SJCRH30 (cell line): Measurements from ENCODE around the gene KLK6. TPM values are rescaled to one million over a fixed set of nuclear protein-coding genes. Genes with fewer than 3 reads are reported as not detected.
"Not testable (repeated sequence)": the region's sequence is repeated elsewhere in the genome, so short reads cannot be mapped to it uniquely, and the experiment has no call there.

Experiments used
- DNase-seq, 2 experiments: peaks; one replicate each; pipeline ENCODE4 v3.0.0-alpha.2; 2015 to 2020
- H3K27ac ChIP-seq: fragments of 250-450 bp; sonication (Bioruptor Pico); 2 replicates; pipeline ENCODE4 v1.5.1; 2020; ENCODE audit warnings: mild to moderate bottlenecking, moderate library complexity
- H3K27me3 ChIP-seq: fragments of 250-450 bp; sonication (Bioruptor Pico); 2 replicates; pipeline ENCODE4 v1.5.1; 2020; ENCODE audit warnings: mild to moderate bottlenecking, moderate library complexity
- H3K36me3 ChIP-seq: fragments of 250-450 bp; sonication (Bioruptor Pico); 2 replicates; pipeline ENCODE4 v1.5.1; 2020; ENCODE audit warnings: mild to moderate bottlenecking, moderate library complexity
- H3K4me1 ChIP-seq: fragments of 250-450 bp; sonication (Bioruptor Pico); 2 replicates; pipeline ENCODE4 v1.5.1; 2020; ENCODE audit warnings: mild to moderate bottlenecking, moderate library complexity
- H3K4me3 ChIP-seq: fragments of 250-450 bp; sonication (Bioruptor Pico); 2 replicates; pipeline ENCODE4 v1.5.1; 2020; ENCODE audit warnings: mild to moderate bottlenecking, moderate library complexity
- H3K9me3 ChIP-seq: fragments of 250-450 bp; sonication (Bioruptor Pico); replicated peaks from 2 replicates; pipeline ENCODE4 v1.5.1; 2020; ENCODE audit warnings: mild to moderate bottlenecking, moderate library complexity
- total RNA-seq: library from RNA; depleted of rRNA; stranded (reverse); fragments of >200 nt; shearing (Covaris generic); gene quantifications from 2 replicates; pipeline ENCODE4 v1.2.3, GENCODE V29; 2014

KLK6 gene
- total RNA-seq, 1 experiment from 2014 or later = not detected

- DNase-seq = no peak
- H3K9me3 ChIP-seq = no peaks in the 10 kb centered on the region
- H3K4me1 ChIP-seq = no peaks in the 10 kb centered on the region
- H3K27ac ChIP-seq = no peak overlapping the region
- no peak overlapping the region for H3K4me3 ChIP-seq
- H3K27me3 ChIP-seq = no peaks in the 10 kb centered on the region
- no peaks in the 10 kb centered on the region for H3K36me3 ChIP-seq
Measured at GRCh38 chr19:50975766-50976165, 6.4 kb upstream of the KLK6 start.

DNA sequence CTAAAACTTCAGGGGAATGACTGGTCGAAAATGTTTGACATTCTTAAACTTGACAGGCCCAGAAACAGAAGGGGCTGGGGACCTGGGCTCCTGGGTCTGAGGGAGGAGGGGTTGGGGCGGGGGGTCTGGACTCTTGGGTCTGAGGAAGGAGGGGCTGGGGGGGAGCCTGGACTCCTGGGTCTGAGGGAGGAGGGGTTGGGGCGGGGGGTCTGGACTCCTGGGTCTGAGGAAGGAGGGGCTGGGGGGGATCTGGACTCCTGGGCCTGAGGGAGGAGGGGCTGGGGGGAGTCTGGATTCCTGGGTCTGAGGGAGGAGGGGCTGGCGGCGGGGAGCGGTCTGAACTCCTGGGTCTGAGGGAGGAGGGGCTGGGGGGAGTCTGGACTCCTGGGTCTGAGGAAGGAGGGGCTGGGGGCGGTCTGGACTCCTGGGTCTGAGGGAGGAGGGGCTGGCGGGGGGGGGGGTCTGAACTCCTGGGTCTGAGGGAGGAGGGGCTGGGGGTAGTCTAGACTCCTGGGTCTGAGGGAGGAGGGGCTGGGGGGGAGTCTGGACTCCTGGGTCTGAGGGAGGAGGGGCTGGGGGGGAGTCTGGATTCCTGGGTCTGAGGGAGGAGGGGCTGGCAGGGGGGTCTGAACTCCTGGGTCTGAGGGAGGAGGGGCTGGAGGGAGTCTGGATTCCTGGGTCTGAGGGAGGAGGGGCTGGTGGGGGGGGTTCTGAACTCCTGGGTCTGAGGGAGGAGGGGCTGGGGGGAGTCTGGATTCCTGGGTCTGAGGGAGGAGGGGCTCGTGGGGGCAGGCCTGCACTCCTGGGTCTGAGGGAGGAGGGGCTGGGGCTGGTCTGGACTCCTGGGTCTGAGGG lies 5.5 kb upstream of the KLK6 start:
- no peaks in the 10 kb centered on the region for H3K4me1 ChIP-seq
- no peaks in the 10 kb centered on the region for H3K36me3 ChIP-seq
- DNase-seq = no peak
- H3K27ac ChIP-seq = no peak overlapping the region
- H3K4me3 ChIP-seq = no peak overlapping the region
- no peaks in the 10 kb centered on the region; the same call in 1 of the 2 replicates for H3K27me3 ChIP-seq
- H3K9me3 ChIP-seq = no peaks in the 10 kb centered on the region

GRCh38 chr19:50972795-50973376 lies 3.5 kb upstream of the KLK6 start:
- H3K36me3 ChIP-seq = no peaks in the 10 kb centered on the region
- H3K9me3 ChIP-seq = no peaks in the 10 kb centered on the region
- no peaks in the 10 kb centered on the region for H3K4me1 ChIP-seq
- H3K27me3 ChIP-seq = peaks cover 7% of the 10 kb centered on the region
- H3K27ac ChIP-seq = no peak overlapping the region
- no peak overlapping the region for H3K4me3 ChIP-seq
- no peak for DNase-seq

GRCh38 chr19:50969810-50970209 lies 419 bp upstream of the KLK6 start:
- not testable (repeated sequence) for H3K36me3 ChIP-seq, DNase-seq, H3K4me3 ChIP-seq, H3K27me3 ChIP-seq, H3K4me1 ChIP-seq, H3K9me3 ChIP-seq, H3K27ac ChIP-seq

GRCh38 chr19:50968716-50969412 lies 527 bp downstream of the KLK6 start:
- Histone ChIP-seq H3K36me3 (no peaks in the 10 kb centered on the region), H3K9me3 (no peaks in the 10 kb centered on the region), H3K4me3 (no peak overlapping the region), H3K27ac (no peak overlapping the region), H3K4me1 (no peaks in the 10 kb centered on the region), H3K27me3 (peaks cover 7% of the 10 kb centered on the region)
- no peak for DNase-seq

GRCh38 chr19:50967929-50968715 lies 1.3 kb downstream of the KLK6 start:
- H3K27me3 ChIP-seq = peaks cover 7% of the 10 kb centered on the region
- no peaks in the 10 kb centered on the region for H3K36me3 ChIP-seq
- DNase-seq = no peak

DNA sequence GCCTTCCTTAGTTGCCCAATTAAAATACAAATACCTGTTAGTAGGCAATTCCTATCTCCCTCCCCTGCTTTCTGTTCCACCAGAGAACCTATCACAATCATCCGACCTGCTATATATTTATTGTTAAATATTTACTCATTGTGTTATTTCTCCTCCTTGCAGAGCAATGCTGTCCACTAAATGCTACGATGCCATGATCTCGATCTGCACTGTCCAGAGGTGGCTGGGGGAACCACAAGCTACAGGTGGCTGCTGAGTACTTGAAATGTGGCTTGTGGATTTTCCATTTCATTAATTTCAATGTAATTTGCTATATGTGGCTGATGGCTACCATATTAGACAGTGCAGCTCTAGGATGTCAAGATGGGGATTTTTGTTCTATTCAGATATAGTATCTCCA lies 5.1 kb downstream of the KLK6 start:
- Histone ChIP-seq H3K9me3 (no peaks in the 10 kb centered on the region), H3K27me3 (peaks cover 2% of the 10 kb centered on the region), H3K36me3 (no peaks in the 10 kb centered on the region), H3K4me3 (no peak overlapping the region), H3K4me1 (no peaks in the 10 kb centered on the region), H3K27ac (no peak overlapping the region)
- no peak for DNase-seq

More at GRCh38 chr19:50967929-50968715, 1.3 kb downstream of the KLK6 start:
- Histone ChIP-seq H3K27ac (no peak overlapping the region), H3K9me3 (no peaks in the 10 kb centered on the region), H3K4me1 (no peaks in the 10 kb centered on the region), H3K4me3 (no peak overlapping the region)

DNA sequence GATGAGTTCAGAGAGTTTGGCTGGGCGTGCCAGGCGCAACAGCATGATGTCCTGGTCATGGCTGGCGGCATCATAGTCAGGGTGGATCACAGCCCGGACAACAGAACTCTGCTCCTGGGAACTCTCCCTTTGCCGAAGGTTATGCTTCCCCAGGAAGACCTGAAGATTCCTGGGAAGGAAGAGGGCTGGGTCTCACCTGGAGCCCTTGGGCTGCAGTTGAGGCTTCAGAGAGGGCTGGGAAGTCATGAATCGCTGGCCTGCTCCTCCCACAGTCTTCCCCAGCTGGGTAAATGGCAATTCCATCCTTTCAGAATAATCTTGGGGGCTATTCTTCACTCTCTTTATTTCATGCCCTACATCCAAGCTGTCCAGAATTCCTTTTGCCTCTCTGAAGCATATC lies 6.0 kb downstream of the KLK6 start:
- no peaks in the 10 kb centered on the region for H3K36me3 ChIP-seq
- DNase-seq = no peak

DNA sequence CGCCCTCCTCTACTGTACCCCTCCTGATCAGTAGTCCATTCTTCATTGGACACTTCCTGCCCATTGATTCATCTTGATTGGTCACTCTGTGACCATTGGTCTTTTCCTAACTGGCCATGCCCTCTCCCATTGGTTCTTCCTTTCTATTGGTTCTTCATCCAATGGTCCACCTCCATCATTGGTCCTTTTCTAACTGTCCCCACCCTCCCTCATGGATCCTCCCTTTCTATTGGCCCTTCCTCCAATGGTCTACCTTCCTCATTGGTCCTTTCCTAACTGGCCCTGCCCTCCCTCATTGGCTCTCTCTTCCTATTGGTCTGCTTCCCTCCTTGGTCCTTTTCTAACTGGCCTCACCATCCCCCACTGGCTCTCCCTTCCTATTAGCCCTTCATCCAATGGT lies 7.1 kb downstream of the KLK6 start:
- DNase-seq = no peak
- H3K9me3 ChIP-seq = no peaks in the 10 kb centered on the region
- no peaks in the 10 kb centered on the region for H3K27me3 ChIP-seq
- no peaks in the 10 kb centered on the region for H3K4me1 ChIP-seq
- H3K27ac ChIP-seq = no peak overlapping the region
- no peak overlapping the region for H3K4me3 ChIP-seq
- H3K36me3 ChIP-seq = no peaks in the 10 kb centered on the region

More for the DNA sequence above, 6.0 kb downstream of the KLK6 start:
- Histone ChIP-seq H3K27ac (no peak overlapping the region), H3K4me1 (no peaks in the 10 kb centered on the region), H3K27me3 (no peaks in the 10 kb centered on the region), H3K4me3 (no peak overlapping the region), H3K9me3 (no peaks in the 10 kb centered on the region)

- Histone ChIP-seq H3K4me3 (no peak overlapping the region), H3K27ac (no peak overlapping the region), H3K27me3 (no peaks in the 10 kb centered on the region), H3K36me3 (no peaks in the 10 kb centered on the region), H3K4me1 (no peaks in the 10 kb centered on the region), H3K9me3 (no peaks in the 10 kb centered on the region)
- peak in 1 of 2 experiments; percentile 18 for DNase-seq
Measured at GRCh38 chr19:50959731-50960500, 9.5 kb downstream of the KLK6 start.

GRCh38 chr19:50957587-50957986 lies 11.8 kb downstream of the KLK6 start:
- no peaks in the 10 kb centered on the region for H3K9me3 ChIP-seq
- no peaks in the 10 kb centered on the region for H3K36me3 ChIP-seq
- H3K4me1 ChIP-seq = no peaks in the 10 kb centered on the region
- H3K27me3 ChIP-seq = no peaks in the 10 kb centered on the region
- H3K27ac ChIP-seq = no peak overlapping the region
- DNase-seq = no peak
- H3K4me3 ChIP-seq = no peak overlapping the region

DNA sequence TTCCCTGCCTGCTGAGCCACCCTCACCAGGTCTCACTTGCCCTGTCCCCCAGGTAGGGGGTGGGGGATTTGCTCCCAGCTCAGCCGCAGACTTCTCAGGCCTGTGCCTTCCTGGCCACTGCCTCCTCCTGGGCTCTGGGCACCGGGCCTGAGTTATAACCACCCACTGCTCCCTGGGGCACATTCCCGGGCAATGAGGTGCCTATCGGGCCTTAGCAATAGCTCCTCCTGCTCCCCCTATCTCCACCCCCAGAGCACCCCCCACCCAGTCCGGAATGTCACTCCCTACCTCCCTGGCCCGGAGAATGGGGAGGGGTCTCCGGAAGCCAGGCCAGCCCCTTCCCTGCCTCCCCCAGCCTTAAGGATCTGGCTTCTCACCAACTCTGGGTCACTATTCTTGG lies 16.5 kb downstream of the KLK6 start, which contains the start of gene KLK5:
Gene KLK5 (minus strand): TSS at position 129 of the 400 bp plus-strand sequence. CDS start 381 bp downstream, outside the sequence.
- DNase-seq = no peak
- no peak within 1 kb of the TSS for H3K4me3 ChIP-seq

DNA sequence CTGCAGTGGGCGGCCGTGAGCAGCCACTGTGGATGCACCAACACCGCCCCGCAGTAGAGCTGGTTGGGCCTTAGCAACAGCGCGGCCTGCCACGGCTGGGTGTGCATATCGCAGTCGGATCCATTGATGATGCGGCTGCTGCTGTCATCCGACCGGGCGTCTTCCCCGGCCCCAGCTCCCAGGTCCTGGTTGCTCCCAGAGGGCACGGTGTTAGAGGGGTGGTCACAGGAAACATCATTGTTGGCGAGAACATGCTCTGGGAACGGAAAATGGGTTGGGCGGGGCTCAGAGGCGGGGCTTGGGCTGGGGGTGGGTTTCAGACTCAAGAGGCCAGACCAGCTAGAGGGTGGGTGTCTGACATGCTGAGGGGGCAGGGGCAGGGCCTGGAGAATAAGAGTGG lies 19.5 kb downstream of the KLK6 start:
- no peaks in the 10 kb centered on the region for H3K4me1 ChIP-seq
- no peak for DNase-seq
- no peaks in the 10 kb centered on the region for H3K9me3 ChIP-seq
- no peak overlapping the region for H3K4me3 ChIP-seq
- H3K36me3 ChIP-seq = no peaks in the 10 kb centered on the region
- no peak overlapping the region for H3K27ac ChIP-seq
- H3K27me3 ChIP-seq = no peaks in the 10 kb centered on the region

More for the DNA sequence above, 16.5 kb downstream of the KLK6 start, which contains the start of gene KLK5:
- H3K4me1 ChIP-seq = no peaks in the 10 kb centered on the region
- H3K27ac ChIP-seq = no peak within 1 kb of the TSS
- H3K27me3 ChIP-seq = no peaks in the 10 kb centered on the region
- no peaks in the 10 kb centered on the region for H3K36me3 ChIP-seq
- no peaks in the 10 kb centered on the region for H3K9me3 ChIP-seq

GRCh38 chr19:50947123-50947522 lies 22.3 kb downstream of the KLK6 start:
- Histone ChIP-seq H3K36me3 (no peaks in the 10 kb centered on the region), H3K27me3 (no peaks in the 10 kb centered on the region), H3K4me3 (no peak overlapping the region), H3K4me1 (no peaks in the 10 kb centered on the region), H3K9me3 (no peaks in the 10 kb centered on the region), H3K27ac (no peak overlapping the region)
- no peak for DNase-seq
